Measurements from ENCODE around the gene TACR2.
"Not testable (repeated sequence)": the region's sequence is repeated elsewhere in the genome, so short reads cannot be mapped to it uniquely, and the experiment has no call there.

The TACR2 gene

GRCh38 chr10:69450395-69450794 lies 33.7 kb upstream of the TACR2 start:
- DNase-seq, result not testable (repeated sequence)

- peak; percentile 44 for DNase-seq
Observed at GRCh38 chr10:69449841-69450240, 33.1 kb upstream of the TACR2 start.

- no peak for DNase-seq
Observed at GRCh38 chr10:69446650-69447151, 30.0 kb upstream of the TACR2 start.

GRCh38 chr10:69446229-69446628 lies 29.5 kb upstream of the TACR2 start:
- DNase-seq, result no peak

- DNase-seq, result no peak
Observed at GRCh38 chr10:69445041-69445440, 28.3 kb upstream of the TACR2 start.

GRCh38 chr10:69443354-69443753 lies 26.6 kb upstream of the TACR2 start:
- no peak for DNase-seq

GRCh38 chr10:69439813-69440506 lies 23.2 kb upstream of the TACR2 start:
- DNase-seq, result no peak

- no peak for DNase-seq
Observed at GRCh38 chr10:69439350-69439739, 22.6 kb upstream of the TACR2 start.

- DNase-seq, result no peak
Observed at GRCh38 chr10:69438536-69439349, 22.0 kb upstream of the TACR2 start.

GRCh38 chr10:69437321-69438259 lies 20.9 kb upstream of the TACR2 start:
- no peak for DNase-seq

GRCh38 chr10:69435966-69436520 lies 19.3 kb upstream of the TACR2 start:
- no peak for DNase-seq

- no peak for DNase-seq
Observed at GRCh38 chr10:69434926-69435325, 18.2 kb upstream of the TACR2 start.

GRCh38 chr10:69434169-69434568 lies 17.5 kb upstream of the TACR2 start:
- no peak for DNase-seq

- DNase-seq, result no peak
Observed at GRCh38 chr10:69428165-69428564, 11.4 kb upstream of the TACR2 start.

GRCh38 chr10:69426376-69426727 lies 9.6 kb upstream of the TACR2 start:
- DNase-seq, result no peak

- no peak for DNase-seq
Observed at GRCh38 chr10:69425511-69426298, 9.0 kb upstream of the TACR2 start.

GRCh38 chr10:69425041-69425440 lies 8.3 kb upstream of the TACR2 start:
- no peak for DNase-seq

GRCh38 chr10:69422676-69423075 lies 6.0 kb upstream of the TACR2 start:
- no peak for DNase-seq

- DNase-seq, result no peak
Observed at GRCh38 chr10:69421611-69422308, 5.0 kb upstream of the TACR2 start.

- no peak for DNase-seq
Observed at GRCh38 chr10:69419744-69420126, 3.0 kb upstream of the TACR2 start.

- no peak for DNase-seq
Observed at GRCh38 chr10:69419096-69419743, 2.5 kb upstream of the TACR2 start.

All from activated CD8-positive, alpha-beta memory T cell treated with anti-CD3 and anti-CD28 coated beads, Interleukin-2, amount 50 U/mL, for 4 hours (primary cell).